ENCODE results near the gene MAMDC2.
A peak's percentile ranks its signal among the peaks of the same experiment; 100 is the strongest.

The MAMDC2 gene

GRCh38 chr9:70110194-70111041, 66.8 kb downstream of the MAMDC2 start:
- DNase-seq, result peak; percentile 70

DNA sequence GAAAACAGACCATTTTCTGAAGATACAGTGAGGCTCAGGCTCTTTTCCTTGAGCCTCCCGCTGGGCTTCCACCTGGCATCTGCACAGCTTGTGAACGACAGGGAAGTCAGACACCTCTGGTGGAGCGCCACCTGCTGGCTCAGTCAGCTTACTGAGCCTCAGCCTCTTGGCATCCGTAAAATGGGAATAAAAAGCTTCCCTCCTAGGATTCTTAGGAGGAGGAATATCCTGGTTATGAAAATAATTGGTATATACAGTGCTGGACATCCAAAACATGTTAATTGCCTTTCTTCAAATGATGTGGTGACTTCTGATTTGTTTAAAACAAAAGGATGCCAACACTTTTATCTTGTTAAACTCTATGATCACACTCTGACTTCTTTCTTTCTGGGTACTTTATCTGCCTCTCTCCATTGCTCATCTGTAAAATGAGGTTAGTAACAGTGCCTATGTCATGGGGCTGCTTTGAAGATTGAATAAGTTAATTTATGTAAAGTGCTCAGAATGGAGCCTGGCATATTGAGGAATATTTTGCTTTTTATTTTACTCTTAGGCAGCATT, 67.5 kb downstream of the MAMDC2 start:
- DNase-seq, result peak; percentile 88

DNA sequence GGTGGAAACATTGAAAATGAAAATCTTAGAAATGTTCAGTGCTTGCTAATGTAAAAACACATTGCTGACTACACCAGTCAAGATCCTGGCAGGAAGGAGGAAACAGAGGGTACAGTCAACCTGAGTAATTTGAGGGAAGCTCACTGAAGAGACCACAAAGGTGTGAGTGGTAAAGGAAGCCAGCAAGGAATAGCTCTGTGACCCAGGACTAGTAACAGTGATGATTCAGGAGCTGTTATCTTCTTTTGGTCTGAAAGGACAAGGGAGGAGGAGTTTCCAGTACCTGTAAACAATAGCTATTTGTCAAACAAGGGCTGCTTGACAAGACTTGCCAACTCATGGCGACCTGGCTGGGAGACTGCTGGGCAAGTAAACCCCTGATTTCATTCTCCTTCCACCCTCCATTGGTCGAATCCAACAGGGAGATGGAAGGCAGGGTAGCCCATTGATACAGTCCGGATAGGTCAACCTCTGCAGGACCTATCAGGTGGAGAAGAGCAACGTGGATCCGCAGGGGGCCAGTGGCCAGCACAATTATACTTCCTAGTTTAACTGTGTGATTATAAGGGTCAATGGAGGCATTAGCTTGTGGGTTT, 68.1 kb downstream of the MAMDC2 start:
- peak; percentile 51 for DNase-seq

DNA sequence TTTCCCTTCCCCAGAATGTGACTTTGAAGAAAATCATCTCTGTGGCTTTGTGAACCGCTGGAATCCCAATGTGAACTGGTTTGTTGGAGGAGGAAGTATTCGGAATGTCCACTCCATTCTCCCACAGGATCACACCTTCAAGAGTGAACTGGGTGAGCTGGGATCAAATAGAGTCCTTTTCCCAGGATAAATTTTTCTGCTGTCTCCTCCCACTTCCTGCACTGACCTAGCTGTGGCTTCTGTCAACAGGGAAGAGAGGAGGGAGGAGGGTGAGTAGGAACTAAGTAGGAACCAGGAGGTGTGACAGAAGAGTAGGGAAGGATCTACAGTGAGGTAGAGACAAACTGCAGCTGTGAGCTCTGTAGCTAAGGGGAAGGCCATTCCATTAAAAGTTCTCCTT, 69.3 kb downstream of the MAMDC2 start:
- DNase-seq, result peak; percentile 67

DNA sequence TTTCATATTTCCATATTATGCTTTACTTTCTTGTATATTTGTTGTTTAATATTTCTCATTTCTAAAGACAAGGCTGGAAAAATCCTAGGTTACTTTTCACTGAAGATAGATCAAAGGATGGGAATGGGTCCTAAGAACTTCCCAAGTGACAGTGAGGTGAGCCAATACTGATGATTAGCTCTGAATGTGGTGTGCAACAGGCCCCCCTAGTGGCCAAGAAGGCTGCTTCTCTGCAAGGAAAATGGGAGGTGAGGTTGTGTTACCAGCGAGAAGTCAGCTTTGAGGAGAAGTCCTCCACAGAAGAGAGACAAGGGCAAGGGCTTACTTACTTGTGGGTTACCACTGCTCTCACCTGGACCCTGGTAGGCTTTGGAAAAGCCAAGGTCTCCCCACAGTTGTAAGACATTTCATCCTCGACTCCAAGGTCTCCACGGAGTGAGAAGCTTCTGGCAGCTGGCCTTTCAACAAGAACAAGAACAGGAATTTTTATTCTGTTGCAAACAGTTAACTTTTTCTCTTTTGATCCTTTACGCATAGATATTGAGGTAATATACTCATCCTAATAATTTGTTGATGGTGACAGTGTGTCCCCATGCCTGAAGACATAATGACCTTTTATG, 69.9 kb downstream of the MAMDC2 start:
- DNase-seq, result peak; percentile 64

DNA sequence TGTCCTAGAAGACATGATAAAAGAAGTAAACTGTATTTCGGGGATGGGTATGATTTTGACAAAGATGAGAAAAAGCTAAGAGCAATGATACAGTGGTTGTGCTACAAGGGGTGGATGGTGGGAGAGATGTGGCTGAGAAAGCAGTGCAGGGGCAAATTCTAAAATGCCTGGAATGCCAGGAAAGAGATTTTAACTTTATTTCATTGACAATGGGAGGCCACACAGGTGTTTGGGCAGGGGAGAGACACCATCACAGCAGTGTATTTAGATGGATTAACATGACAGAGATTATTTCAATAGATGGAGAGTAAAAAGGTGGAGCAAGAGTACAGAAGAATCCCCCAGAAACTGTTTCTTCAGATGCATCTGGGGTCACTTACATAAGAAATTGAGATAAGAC, 71.2 kb downstream of the MAMDC2 start:
- no peak for DNase-seq

DNA sequence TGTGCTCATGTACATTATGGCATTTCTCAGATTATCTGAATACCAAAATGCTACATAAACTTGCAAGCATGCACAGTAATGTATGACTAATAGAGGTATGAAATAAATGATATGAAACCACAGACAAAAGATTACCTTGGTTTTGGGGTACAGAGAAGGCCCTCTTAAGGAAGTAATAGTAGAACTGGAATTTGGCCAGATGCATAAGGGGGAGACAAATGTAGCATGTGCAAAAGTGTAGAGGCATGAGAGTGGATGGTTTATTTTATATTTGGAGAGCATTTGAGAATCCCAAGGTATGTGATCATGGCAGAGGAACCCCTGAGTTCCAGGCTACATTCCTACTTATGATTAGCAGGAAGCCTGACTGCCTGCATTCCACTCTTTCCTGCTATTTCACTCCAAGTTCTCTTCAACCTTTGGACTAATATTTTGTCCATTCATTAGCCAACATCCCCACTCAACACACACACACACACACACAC, 74.2 kb downstream of the MAMDC2 start:
- no peak for DNase-seq

- no peak for DNase-seq
Measured at GRCh38 chr9:70119786-70120185, 76.1 kb downstream of the MAMDC2 start.

DNA sequence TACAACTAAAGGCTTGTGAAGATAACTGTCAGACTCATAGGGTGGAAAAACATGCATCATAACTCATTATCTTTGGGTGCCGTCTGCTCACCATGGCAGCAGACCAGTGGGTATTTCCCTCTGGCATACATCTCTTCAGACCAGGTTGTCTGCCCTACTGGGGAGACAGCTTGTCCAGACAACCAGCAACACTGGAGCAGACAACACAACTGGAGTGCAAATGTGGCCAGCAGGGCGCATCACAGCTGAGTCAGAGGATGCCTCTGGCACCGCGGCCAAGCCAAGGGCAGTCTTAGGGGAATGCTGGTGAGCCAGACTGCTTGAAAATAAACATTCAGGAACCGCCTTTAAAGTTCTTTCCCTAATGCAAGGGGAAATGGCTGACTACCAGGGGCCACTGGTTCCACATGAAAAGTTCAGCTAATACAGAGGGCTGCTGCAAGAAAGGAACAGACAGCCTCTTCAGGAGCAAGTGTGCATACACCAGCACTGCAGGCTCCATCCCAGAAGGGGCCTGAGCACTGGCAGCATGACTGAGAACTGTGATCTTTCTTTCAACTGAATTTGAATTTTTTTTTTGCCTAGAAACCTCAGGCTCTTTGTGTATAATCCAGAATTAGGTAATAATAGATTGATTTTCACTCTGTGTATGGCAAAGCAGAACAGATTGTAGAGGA, 77.3 kb downstream of the MAMDC2 start:
- no peak for DNase-seq

DNA sequence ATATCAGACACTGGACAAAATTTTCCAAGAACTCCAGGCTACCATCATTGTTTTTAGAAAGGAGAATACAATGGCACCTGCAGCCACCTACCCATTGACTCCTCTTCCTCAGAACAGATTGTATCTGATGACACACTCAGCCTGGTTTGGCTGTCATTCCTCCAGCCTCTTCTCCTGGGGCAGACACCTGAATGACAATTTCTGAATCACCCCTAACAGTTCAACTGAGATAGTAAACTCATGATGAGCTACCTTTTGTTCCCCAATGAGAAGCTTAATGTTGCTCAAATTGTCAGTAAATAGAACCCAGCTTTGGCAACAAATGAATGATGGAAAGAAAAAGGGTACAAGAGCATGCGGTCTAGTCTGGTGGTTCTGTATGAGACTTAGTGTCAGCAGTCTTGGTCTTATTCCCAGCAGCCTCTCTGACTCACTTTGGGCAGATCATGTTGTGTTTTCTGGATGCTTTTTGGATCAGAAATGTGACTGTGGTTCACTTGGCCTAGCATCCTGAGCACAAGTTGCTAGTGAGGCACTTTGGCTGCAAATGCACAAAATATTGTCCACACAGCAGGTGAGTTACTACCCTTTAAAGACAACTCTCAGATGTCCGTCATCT, 78.3 kb downstream of the MAMDC2 start:
- no peak for DNase-seq

GRCh38 chr9:70123695-70124094, 80.0 kb downstream of the MAMDC2 start:
- DNase-seq, result no peak

DNA sequence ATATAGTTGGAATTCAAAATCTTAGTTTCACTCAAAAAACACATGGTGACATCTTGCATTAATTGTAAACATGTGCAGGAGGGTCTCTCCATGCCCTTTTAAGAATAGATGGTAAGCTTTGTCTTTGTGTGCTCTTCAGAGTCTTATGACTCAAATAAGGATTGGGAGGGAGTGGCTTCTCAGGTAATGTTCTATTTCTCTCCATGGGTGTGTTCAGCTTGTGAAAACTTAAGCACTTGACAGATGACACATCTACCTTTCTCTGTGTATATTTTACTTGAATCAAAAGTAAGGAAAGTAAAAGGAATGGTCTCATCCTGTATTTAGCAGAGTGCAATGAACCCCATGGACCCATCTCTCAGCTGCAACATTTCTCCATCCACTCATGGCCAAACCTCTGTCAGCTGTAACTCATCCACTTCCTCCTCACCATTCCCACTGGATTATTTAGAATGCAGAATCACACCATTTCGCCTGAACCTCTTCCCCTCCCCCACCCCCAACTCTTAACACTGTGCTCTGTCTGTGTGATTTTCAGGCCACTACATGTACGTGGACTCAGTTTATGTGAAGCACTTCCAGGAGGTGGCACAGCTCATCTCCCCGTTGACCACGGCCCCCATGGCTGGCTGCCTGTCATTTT, 82.1 kb downstream of the MAMDC2 start:
- no peak for DNase-seq

- no peak for DNase-seq
Measured at GRCh38 chr9:70127036-70127435, 83.4 kb downstream of the MAMDC2 start.

DNA sequence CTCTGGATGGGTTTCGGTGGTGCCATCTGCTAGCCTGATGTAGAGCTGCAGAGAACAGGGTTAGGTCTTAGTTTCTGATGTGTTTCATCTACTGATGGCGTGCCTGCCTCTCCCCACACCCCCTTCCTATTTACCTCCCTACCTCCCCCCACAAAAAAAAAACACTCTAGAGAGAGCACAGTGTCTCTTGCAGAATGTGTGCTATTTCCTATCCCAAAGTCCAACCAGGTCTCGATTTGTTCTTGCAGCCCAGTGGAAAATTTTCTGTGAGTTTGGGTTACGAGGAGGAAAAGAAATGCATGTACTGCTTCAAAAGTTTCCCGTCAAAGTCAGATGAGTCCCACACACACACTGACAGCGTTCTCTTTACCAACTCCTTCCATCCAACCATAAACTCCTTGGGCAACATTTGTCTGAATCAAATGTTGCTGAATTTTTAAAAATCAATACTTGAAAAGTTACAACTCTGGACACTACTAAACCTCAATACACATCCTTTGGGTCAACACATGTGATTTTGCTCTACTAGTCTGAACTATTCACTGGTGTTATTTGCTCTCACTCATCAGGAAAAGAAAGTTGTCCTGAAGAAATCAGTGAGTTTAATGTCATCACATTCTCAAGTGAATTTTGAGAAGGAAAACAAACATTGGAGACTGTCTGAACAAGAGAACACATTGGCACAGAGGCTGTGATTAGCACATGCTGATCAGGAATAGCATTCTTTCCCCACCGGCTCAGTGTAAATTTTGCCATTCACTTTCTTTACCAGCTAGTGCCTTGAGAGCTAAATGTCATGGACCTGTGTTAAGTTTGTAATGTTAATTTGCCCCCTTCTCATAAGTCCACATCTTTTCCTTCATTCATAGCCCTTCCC, 84.1 kb downstream of the MAMDC2 start:
- no peak for DNase-seq

DNA sequence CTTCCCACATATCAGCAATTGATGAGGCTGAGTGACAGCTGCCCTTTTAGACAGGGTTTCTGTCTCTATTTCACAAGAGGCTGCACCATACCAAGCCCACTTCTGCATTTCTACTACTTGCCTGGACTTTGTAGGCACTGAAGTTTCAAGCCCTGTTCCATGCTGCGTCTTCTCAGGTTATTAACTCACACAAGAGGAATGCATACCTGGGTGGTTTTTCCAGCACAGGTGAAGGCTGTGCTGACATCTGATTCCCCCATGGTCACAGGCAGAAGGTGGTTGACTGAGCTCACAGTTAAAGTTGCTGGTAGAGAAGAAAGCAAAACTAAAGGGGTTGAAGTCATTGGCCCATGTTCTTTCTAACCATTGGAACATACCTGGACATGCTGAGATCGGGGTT, 86.6 kb downstream of the MAMDC2 start:
- no peak for DNase-seq

GRCh38 chr9:70131296-70131695, 87.6 kb downstream of the MAMDC2 start:
- DNase-seq, result no peak

- DNase-seq, result no peak
Measured at GRCh38 chr9:70133253-70134208, 89.9 kb downstream of the MAMDC2 start.

- no peak for DNase-seq
Measured at GRCh38 chr9:70134360-70134759, 90.7 kb downstream of the MAMDC2 start.

- no peak for DNase-seq
Measured at GRCh38 chr9:70135176-70135575, 91.5 kb downstream of the MAMDC2 start.

DNA sequence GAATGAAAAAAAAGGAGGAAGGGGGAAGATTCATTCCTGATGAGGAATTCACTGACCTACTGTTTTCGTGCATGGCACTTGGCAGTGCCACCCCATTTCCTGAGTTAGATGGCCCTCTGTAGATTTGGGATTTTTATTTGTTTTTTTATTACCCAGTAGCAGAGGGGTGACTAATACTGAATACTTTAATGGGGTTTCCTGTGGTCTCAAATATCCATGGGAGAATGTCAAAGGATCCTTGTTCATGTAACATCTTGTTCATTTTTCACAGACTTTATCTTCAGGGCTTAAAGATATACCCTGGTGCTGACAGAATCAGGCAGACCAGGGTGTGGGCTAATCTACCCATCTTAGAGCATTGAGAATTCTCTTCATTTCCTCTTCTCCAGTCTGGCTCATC, 93.0 kb downstream of the MAMDC2 start:
- no peak for DNase-seq
